Measurements from ENCODE around the gene PM20D2.

The PM20D2 gene

DNA sequence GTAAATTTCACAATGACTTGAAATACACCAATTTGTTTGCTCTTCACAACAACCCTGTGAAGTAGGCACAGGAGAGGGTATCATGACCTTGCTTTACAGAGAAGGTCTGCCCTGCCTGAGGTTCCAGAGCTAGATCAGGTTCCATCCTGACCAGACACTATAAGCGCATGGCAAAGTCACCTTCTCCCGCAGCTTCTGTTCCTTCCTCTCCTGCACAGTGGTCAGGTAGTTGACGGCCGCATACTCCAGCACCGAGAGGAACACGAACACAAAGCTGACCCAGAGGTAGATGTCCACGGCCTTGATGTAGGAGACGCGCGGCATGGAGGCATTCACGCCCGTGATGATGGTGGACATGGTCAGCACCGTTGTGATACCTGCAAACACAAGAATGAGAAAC is 34.3 kb downstream of the PM20D2 start:
- TF ChIP-seq GABPA (IDR thresholded peaks at IDR 0.05; ENCODE audit: low read depth) (no peak), SPI1 (IDR thresholded peaks at IDR 0.05; ENCODE audit: borderline replicate concordance, low read depth) (no peak), POLR2AphosphoS5 (IDR thresholded peaks at IDR 0.05; ENCODE audit: low read depth) (no peak)
- TF ChIP-seq, protein P1, sequence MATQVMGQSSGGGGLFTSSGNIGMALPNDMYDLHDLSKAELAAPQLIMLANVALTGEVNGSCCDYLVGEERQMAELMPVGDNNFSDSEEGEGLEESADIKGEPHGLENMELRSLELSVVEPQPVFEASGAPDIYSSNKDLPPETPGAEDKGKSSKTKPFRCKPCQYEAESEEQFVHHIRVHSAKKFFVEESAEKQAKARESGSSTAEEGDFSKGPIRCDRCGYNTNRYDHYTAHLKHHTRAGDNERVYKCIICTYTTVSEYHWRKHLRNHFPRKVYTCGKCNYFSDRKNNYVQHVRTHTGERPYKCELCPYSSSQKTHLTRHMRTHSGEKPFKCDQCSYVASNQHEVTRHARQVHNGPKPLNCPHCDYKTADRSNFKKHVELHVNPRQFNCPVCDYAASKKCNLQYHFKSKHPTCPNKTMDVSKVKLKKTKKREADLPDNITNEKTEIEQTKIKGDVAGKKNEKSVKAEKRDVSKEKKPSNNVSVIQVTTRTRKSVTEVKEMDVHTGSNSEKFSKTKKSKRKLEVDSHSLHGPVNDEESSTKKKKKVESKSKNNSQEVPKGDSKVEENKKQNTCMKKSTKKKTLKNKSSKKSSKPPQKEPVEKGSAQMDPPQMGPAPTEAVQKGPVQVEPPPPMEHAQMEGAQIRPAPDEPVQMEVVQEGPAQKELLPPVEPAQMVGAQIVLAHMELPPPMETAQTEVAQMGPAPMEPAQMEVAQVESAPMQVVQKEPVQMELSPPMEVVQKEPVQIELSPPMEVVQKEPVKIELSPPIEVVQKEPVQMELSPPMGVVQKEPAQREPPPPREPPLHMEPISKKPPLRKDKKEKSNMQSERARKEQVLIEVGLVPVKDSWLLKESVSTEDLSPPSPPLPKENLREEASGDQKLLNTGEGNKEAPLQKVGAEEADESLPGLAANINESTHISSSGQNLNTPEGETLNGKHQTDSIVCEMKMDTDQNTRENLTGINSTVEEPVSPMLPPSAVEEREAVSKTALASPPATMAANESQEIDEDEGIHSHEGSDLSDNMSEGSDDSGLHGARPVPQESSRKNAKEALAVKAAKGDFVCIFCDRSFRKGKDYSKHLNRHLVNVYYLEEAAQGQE (IDR thresholded peaks at IDR 0.05; ENCODE audit: insufficient replicate concordance, low read depth), result no peak
- TF ChIP-seq, protein P2, sequence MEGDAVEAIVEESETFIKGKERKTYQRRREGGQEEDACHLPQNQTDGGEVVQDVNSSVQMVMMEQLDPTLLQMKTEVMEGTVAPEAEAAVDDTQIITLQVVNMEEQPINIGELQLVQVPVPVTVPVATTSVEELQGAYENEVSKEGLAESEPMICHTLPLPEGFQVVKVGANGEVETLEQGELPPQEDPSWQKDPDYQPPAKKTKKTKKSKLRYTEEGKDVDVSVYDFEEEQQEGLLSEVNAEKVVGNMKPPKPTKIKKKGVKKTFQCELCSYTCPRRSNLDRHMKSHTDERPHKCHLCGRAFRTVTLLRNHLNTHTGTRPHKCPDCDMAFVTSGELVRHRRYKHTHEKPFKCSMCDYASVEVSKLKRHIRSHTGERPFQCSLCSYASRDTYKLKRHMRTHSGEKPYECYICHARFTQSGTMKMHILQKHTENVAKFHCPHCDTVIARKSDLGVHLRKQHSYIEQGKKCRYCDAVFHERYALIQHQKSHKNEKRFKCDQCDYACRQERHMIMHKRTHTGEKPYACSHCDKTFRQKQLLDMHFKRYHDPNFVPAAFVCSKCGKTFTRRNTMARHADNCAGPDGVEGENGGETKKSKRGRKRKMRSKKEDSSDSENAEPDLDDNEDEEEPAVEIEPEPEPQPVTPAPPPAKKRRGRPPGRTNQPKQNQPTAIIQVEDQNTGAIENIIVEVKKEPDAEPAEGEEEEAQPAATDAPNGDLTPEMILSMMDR (IDR thresholded peaks at IDR 0.05; ENCODE audit: insufficient read depth, low read length), result no peak
- no peak overlapping the region for H3K27ac ChIP-seq (replicated peaks)
- no peak for DNase-seq (ENCODE audit: low read depth in 1 of 2, low spot score in 1 of 2)
- H3K27me3 ChIP-seq (ENCODE audit: insufficient read depth, poor library complexity, severe bottlenecking), result no peaks in the 10 kb centered on the region
- no peak overlapping the region for H3K4me3 ChIP-seq (replicated peaks; ENCODE audit: insufficient read depth, low read length)

DNA sequence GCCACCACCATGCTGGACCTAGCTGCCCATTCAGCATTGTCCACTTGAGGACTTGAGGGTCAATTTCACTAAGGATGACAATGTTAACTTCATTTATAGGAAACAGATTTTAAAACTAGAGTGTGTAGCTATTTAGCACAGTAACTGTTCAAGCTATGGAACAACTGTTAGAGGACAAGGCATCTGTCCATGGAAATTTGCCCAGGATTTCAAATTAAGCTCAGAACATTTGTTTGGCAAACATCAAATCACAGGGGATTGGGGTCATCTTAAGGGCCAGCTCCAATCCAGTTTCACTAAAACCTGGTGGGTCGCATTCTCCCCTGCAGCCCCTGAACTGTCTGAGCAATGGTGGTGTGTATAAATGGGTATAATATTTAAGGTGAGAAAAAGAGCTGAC is 35.1 kb downstream of the PM20D2 start:
- no peak overlapping the region for H3K4me3 ChIP-seq (replicated peaks; ENCODE audit: insufficient read depth, low read length)
- no peak for TF ChIP-seq SPI1 (IDR thresholded peaks at IDR 0.05; ENCODE audit: borderline replicate concordance, low read depth)
- TF ChIP-seq, protein P1 (IDR thresholded peaks at IDR 0.05; ENCODE audit: insufficient replicate concordance, low read depth), result no peak
- TF ChIP-seq POLR2AphosphoS5 (IDR thresholded peaks at IDR 0.05; ENCODE audit: low read depth), result no peak
- TF ChIP-seq, protein P2 (IDR thresholded peaks at IDR 0.05; ENCODE audit: insufficient read depth, low read length), result no peak
- TF ChIP-seq GABPA (IDR thresholded peaks at IDR 0.05; ENCODE audit: low read depth), result no peak
- no peaks in the 10 kb centered on the region for H3K27me3 ChIP-seq (ENCODE audit: insufficient read depth, poor library complexity, severe bottlenecking)
- no peak for DNase-seq (ENCODE audit: low read depth in 1 of 2, low spot score in 1 of 2)
- no peak overlapping the region for H3K27ac ChIP-seq (replicated peaks)

DNA sequence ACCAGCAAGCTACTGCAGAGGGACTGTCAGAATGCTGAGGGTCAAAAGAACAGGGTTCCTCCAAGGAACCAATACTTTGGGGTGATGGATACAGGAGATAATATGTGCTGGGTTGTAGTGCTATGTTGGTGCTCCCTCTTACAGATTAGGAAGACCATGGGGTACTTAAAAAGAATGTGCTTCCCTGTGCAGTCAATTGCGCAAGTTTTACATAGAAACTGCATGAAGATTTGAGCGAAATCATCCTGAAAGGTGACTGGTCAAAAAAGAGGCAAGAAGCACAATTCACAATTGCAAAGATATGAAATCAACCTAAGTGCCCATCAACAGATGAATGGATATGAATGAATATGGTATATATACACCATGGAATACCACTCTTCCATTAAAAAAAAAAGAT is 37.4 kb downstream of the PM20D2 start:
- no peak for DNase-seq (ENCODE audit: low read depth in 1 of 2, low spot score in 1 of 2)
- Histone ChIP-seq H3K27ac (replicated peaks) (no peak overlapping the region), H3K27me3 (ENCODE audit: insufficient read depth, poor library complexity, severe bottlenecking) (no peaks in the 10 kb centered on the region), H3K4me3 (replicated peaks; ENCODE audit: insufficient read depth, low read length) (no peak overlapping the region)
- no peak for TF ChIP-seq POLR2AphosphoS5 (IDR thresholded peaks at IDR 0.05; ENCODE audit: low read depth)
- TF ChIP-seq GABPA (IDR thresholded peaks at IDR 0.05; ENCODE audit: low read depth), result no peak
- TF ChIP-seq SPI1 (IDR thresholded peaks at IDR 0.05; ENCODE audit: borderline replicate concordance, low read depth), result no peak
- TF ChIP-seq, protein P2 (IDR thresholded peaks at IDR 0.05; ENCODE audit: insufficient read depth, low read length), result no peak
- TF ChIP-seq, protein P1 (IDR thresholded peaks at IDR 0.05; ENCODE audit: insufficient replicate concordance, low read depth), result no peak
